NCI-H774 (cell line): ENCODE data around the gene ANKRD10.

Source experiments
- DNase-seq: peaks from one replicate; lab custom pipeline; 2025; lab: John Stamatoyannopoulos, UW

ANKRD10 gene

GRCh38 chr13:110885966-110886869, 28.7 kb downstream of the ANKRD10 start:
- no peak for DNase-seq

- DNase-seq, result no peak
These were observed 29.4 kb downstream of the ANKRD10 start for GRCh38 chr13:110885516-110885915.

- no peak for DNase-seq
These were observed 30.4 kb downstream of the ANKRD10 start for GRCh38 chr13:110884517-110884916.

DNA sequence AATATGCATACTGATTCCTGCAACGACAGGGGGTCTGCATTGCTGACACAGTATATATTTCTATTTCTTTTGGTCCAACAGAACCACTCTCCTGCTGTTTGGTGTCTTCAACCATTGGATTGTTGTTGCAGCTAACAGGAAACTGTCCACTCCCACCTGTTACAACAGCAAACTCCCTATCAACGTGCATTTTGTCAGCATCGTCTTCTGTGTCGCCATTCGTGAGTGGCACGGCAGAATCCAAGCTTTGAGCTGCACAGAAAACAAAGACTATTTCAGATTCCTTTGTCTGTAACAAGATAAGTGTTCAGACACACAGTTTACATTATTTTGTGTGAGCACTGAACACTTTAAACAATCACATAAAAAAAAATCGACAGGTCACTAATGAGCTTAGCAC, 31.3 kb downstream of the ANKRD10 start:
- DNase-seq, result no peak

- no peak for DNase-seq
These were observed 31.9 kb downstream of the ANKRD10 start for GRCh38 chr13:110882972-110883371.

GRCh38 chr13:110881839-110882627, 32.8 kb downstream of the ANKRD10 start:
- no peak for DNase-seq

DNA sequence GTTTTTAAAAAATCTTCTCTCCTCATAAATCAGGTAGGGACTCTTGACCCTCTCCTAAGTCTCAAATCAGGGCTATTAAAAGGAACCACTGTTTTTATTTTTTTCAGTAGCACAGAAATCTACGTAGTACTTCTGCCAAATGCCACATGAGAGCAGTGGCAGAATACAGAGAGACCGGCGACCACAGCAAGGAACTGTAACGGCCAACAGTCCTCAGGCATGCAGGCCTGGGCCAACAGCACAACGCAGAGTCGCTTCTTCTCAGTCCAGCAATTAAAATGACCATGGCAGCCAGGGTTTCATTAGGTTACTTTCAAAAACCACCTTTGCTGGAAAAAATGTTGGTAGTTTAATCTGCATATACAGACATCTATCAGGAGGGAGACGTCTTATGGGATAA, 34.2 kb downstream of the ANKRD10 start:
- no peak for DNase-seq

- no peak for DNase-seq
These were observed 35.4 kb downstream of the ANKRD10 start for GRCh38 chr13:110879482-110879881.

GRCh38 chr13:110877737-110878258, 37.1 kb downstream of the ANKRD10 start:
- no peak for DNase-seq

DNA sequence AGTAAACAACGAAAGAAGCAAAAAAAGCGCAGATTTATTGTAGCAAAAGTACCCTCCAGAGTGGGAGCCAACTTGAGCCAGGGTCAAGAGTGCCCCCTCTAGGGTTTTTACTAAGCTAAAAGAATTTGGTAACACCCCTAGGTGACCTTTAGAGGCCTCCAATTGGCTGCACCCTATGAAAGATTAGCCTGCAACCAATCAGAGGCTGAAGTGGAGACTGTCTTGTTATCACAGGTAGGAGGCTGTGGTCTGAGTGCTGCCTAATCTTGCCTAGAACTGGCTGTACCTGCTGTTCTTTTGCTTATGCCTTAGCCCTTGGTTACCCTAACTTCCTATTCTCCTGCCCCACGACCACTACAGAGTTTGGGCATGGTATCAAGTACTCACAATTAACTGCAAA, 38.3 kb downstream of the ANKRD10 start:
- DNase-seq, result no peak

DNA sequence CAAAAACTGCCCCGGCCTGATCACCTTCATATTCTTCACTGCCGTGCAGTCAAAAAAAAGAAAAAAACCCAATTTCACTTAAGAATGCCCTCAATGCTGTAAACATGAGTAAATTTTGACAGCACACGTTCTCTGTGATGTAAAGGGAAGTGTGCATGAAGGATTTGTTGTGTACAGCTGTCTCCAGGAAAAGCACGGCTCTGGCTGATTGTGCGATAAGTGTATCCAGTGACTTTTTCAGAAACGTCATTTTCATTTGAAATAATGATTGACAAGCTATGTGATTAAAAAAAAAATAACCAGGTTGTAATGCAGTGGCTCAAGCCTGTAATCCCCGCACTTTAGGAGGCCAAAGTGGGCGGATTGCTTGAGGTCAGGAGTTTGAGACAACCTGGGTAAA, 39.6 kb downstream of the ANKRD10 start:
- no peak for DNase-seq

- DNase-seq, result peak; percentile 94
These were observed 40.3 kb downstream of the ANKRD10 start for GRCh38 chr13:110874508-110874960.

DNA sequence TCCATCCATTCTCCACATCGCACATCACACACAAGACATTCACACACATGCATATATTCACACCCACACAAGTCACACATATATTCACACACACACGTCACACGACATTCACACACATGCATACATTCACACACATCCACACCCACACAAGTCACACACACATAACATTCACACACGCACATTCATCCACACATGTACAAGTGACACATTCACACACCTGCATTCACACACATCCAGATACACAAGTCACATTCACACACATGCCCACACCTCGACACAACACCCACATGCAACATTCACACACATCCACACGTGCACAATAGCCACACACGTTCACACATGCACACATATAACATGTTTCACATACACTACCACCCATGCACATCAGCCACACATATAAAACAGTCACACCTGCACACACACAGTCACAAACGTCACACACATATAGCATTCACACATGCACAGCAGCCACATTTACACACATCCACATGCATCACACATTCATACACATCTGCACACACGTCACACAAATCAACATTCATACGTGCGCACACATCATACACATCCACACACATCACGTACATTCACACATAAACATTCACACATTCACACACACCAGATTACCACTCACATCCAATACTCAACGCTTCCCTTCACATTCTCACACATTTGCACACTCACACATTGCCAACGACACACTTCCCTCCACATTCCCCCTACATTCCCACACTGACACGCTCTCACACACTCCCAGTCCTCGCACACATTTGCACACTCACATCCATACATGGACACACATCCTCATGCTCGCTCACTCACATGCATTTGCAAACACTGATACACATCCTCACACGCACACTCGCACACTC, 41.0 kb downstream of the ANKRD10 start:
- no peak for DNase-seq

- DNase-seq, result no peak
These were observed 41.9 kb downstream of the ANKRD10 start for GRCh38 chr13:110872768-110873638.

GRCh38 chr13:110872034-110872767, 42.7 kb downstream of the ANKRD10 start:
- DNase-seq, result no peak

DNA sequence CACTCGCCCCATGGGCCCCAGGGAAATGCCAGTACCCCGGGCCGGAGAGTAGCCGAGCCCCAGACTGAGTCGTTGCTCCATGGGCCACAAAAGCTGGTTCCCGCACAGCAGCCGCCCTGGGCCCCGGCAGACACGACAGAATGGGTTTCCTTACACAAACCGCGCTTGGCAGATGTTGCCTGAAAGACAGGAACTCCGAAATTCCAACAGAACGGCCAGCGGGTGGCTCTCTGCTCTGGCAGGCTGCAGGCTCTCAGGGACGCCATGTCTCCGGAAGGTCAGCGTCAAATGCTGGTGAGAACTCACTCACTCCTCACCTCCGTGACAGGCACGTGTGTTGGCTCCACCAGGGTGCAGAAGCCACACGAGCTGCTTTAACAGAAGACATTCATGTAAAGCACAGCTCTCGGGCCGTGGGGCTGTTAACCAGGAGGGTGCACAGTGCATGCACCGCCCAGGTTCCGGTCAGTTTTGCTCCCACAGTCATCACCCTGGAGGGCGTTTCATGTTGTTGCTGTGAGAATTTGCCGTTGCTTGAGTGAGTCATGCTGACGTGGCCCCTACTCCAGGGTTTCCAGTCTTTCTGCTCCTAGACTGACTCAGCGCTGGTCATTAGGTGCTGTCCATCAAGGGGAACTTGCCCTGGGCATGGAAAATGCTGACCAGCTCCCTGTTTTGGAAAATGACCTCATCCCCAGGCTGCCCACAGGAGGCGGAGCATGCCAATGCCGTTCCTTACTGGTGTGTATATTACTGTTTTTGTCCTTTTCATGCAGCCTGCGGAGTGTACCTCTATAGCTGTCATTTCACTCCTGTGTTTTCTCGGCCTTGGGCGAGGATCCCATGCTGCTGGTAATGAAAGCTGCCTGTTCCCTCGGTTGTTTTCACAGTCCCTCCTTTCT, 44.8 kb downstream of the ANKRD10 start:
- DNase-seq, result peak; percentile 97

GRCh38 chr13:110869231-110869804, 45.6 kb downstream of the ANKRD10 start:
- DNase-seq, result peak; percentile 86

GRCh38 chr13:110868720-110869119, 46.1 kb downstream of the ANKRD10 start:
- DNase-seq, result no peak

GRCh38 chr13:110867380-110867779, 47.5 kb downstream of the ANKRD10 start:
- DNase-seq, result no peak
